GM03348 (cell line): ENCODE measurements around the gene GALNT10.
A peak's percentile ranks its signal among the peaks of the same experiment; 100 is the strongest.

Source experiments
- DNase-seq: peaks from one replicate; pipeline ENCODE4 v3.0.0; 2012; ENCODE audit warnings: low spot score

The GALNT10 gene

DNA sequence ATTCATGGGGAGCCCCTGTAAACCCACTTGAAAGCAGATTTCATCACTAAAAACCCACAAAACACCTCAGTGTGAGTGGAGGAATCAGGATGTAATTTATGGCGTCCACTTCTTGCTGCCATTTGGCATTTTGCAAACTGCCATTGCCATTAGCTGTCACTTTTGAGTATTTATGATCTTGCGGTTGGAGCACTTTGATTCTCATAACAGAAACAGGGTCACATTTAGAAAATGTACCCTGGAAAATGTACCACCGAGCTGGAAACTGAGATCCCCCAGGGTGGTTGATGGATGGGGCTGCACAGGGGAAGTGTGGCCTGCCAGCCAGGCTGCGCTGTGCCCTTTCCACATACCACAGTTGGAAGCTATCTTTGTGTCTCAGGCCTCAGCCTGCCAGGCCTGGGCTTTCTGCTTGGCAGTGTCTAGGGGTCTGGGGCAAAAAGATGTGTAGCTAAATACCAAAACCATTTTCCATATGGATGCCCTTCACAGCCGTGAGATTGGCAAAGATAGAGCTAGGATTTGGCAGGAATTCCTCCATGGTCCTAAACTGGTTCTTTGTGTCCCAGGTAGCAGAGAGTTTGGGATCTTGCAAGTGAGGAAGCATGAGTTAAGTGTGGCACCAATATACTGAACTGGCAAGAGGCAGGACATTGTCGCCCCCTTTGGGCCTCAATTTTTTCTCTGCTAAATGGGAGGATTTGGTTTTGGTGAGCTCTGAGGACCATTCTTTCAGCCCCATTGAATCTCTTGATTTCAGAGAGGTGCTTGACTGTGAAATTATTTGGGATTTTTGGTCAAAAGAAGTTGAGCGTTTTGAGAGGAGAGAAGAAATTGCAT is 46.2 kb downstream of the GALNT10 start:
- no peak for DNase-seq

GRCh38 chr5:154237376-154237743 is 46.8 kb downstream of the GALNT10 start:
- DNase-seq: no peak

GRCh38 chr5:154237946-154238345 is 47.4 kb downstream of the GALNT10 start:
- no peak for DNase-seq

DNA sequence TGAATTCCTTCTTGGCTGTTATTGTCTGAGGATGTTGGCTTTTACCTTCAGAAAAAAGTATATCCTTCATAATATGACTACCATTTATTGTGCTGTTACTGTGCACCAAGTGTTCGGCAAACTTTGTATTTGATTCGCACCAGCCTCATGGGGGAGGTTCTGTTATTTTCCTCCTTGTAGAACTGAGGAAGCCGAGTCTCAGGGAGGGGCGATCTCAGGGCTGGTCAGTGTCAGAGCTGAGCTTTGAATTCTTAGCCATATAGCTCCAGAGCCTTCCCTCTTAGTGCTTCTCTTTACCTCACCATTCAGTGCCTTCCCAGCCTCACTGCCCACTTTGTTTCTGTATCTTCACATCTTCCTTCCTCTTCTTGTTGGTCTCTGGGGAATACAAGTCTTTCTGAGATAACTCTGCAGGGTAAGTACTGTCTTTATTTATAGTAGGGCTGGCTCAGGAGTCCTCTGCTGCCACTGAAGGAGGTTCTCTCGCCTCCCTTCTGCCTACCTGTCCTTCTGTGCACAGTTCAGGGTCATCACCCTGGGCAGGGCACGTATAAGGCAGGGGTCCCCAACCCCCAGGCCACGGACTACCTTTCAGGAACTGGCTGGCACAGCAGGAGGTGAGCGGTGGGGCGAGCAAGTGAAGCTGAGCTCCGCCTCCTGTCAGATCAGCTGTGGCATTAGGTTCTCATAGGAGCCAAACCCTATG is 48.4 kb downstream of the GALNT10 start:
- DNase-seq: no peak

- no peak for DNase-seq
Measured at GRCh38 chr5:154240595-154240994, 50.1 kb downstream of the GALNT10 start.

GRCh38 chr5:154241021-154241420 is 50.5 kb downstream of the GALNT10 start:
- DNase-seq: no peak

- DNase-seq: no peak
Measured at GRCh38 chr5:154242442-154242841, 51.9 kb downstream of the GALNT10 start.

- no peak for DNase-seq
Measured at GRCh38 chr5:154242964-154243376, 52.4 kb downstream of the GALNT10 start.

- peak; percentile 35 for DNase-seq
Measured at GRCh38 chr5:154243736-154244135, 53.2 kb downstream of the GALNT10 start.

DNA sequence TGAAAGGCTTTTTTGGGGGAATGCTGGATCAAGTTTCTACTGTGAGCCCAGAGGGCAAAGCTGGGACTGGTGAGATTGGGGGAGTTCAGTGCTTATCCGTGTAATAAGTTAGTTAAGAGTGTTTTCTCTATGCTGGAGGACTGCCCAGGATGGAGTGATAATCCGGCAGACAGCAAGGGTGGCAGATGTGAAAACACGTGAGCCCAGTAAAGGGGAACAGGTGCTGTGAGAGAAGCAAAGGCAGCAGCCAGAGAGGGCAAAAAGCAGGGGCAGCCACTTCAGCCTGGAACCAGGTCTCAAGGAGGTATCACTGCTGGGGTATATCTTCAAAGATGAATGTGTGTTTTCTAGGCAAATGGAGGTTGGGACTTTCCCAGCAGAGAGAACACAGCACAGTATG is 53.9 kb downstream of the GALNT10 start:
- DNase-seq: no peak

GRCh38 chr5:154248691-154249090 is 58.2 kb downstream of the GALNT10 start:
- no peak for DNase-seq

DNA sequence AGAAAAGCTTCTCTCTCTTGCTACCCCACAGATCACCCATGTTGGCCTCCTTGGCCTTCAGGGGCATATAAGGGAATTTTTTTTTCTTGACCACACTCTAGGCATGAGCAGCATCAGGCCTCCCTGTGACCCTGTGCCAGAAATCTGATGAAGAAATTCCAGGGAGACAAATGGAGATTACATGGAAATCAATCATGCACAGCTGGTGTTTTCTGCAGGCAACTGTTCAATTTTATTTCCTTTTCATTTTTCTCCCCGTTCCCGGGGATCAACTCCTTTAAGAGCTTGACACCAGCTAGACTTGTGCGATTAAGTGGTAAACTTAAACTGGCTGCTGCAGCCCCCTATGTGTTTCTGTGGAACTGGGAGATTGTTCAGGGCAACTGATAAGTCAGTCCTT is 59.3 kb downstream of the GALNT10 start:
- peak; percentile 21 for DNase-seq

DNA sequence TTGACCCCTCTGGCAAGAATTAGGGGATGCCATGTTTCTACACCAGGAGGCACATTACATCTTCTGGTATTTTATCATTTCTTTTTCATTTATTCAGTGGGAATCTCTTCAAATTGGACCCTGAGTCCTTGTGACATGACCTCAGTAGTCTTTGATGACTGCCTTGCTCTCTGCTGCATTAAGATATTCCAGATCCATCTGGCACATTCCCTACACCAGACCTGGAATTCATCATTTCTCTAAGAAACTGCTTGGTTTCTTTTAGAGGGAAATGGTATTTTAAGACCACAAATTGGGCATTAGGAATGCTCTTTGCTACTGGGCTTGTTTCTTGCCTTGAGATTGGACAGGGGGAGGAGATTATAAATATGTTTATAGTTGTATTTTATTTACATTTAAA is 61.0 kb downstream of the GALNT10 start:
- DNase-seq: no peak

DNA sequence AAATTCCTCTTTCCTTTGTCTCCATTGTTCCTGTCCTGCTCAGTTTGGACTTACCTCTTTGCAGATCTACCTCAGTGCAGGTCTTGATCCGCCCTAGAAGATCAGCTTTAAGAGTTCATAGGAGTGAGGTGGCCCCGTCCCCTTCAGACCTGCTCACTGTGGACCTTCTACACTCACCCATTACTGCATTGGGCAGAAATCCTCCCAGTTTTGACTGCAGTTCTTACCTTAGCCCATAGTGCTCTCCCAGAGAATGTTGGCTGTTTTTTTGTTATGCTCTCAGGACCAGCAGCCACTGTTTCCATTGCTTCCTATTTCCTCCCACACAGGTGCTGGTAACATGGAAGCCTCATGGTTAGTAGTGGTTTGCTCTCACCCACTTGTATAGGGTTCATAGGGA is 63.3 kb downstream of the GALNT10 start:
- DNase-seq: no peak

GRCh38 chr5:154254896-154255295 is 64.4 kb downstream of the GALNT10 start:
- no peak for DNase-seq

- no peak for DNase-seq
Measured at GRCh38 chr5:154257046-154257445, 66.5 kb downstream of the GALNT10 start.

DNA sequence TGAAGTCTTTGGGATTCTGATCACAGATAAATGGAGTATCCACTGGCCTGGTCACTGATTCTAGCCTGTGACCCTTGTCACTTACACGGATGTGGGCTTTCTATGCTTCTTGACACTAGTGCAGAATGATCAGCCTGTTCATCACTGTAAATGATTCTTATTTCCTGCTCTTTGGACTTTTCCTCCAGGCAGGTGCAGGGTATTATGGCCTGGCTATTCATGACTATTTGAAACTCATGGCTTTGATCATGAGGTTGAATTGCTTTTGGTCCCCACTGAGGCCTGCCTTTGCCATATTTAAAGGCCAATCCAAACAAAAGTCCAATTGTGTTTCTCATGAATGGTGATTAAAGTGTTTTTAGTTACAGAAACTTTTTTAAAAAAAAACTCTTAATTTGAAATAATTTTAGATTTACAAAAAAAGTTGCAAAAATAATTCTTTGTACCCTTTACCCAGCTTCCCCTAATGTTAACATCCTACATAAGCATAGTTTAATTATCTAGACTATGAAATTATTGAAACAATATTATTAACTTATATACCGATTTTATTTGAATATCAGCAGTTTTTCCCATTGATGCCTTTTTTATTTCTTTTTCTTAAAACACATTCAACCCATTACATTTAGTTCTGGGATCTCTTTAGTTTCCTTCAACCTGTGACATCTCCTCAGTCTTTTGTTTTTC is 68.1 kb downstream of the GALNT10 start:
- DNase-seq: no peak

GRCh38 chr5:154260224-154260927 is 69.8 kb downstream of the GALNT10 start:
- peak; percentile 65 for DNase-seq

DNA sequence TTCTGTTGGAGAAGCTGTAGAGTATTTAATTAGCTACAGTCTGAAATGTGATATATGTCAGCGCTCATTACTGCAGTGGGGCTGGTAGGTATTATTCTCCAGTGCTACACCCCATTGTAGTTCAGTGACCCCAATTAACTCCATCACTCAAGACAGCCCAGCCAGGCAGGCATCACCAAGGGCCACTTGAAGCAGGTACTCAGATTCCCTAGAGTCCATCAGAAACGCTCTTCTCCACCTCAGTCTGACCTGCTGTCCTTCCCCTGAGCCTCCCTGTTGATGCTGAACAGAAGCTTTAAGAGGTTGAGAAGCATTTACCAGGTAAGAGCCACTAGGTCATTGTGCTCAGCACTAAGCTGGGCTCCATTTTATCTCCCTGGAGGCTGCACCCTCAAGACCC is 71.8 kb downstream of the GALNT10 start:
- no peak for DNase-seq

- no peak for DNase-seq
Measured at GRCh38 chr5:154264549-154265196, 74.1 kb downstream of the GALNT10 start.

- no peak for DNase-seq
Measured at GRCh38 chr5:154265197-154265773, 74.8 kb downstream of the GALNT10 start.
